GM23248 (cell line): ENCODE data around the gene NPHP4. TPM values are rescaled to one million over a fixed set of nuclear protein-coding genes. Genes with fewer than 3 reads are reported as not detected.

Experiments used
- DNase-seq: peaks from one replicate; pipeline ENCODE4 v3.0.0-alpha.2; 2015
- H2AFZ ChIP-seq: fragments of 200-600 bp; sonication (generic); 2 replicates; pipeline ENCODE4 v1.6.1; 2016; ENCODE audit warnings: antibody characterized with exemption
- H3F3A ChIP-seq: fragments of 200-600 bp; sonication (generic); 2 replicates; pipeline ENCODE4 v1.6.1; 2016; ENCODE audit warnings: mild to moderate bottlenecking, antibody characterized with exemption, mixed run types; ENCODE audit not compliant: insufficient read depth
- H3K27ac ChIP-seq: fragments of 200-600 bp; sonication (generic); 2 replicates; pipeline ENCODE4 v1.5.1; 2016; ENCODE audit warnings: mild to moderate bottlenecking
- H3K27me3 ChIP-seq: fragments of 200-600 bp; sonication (generic); replicated peaks from 2 replicates; pipeline ENCODE4 v1.6.1; 2016; ENCODE audit warnings: mild to moderate bottlenecking; ENCODE audit not compliant: insufficient read depth
- H3K36me3 ChIP-seq: fragments of 200-600 bp; sonication (generic); 2 replicates; pipeline ENCODE4 v1.6.1; 2016; ENCODE audit warnings: low read depth, mild to moderate bottlenecking
- H3K4me1 ChIP-seq: fragments of 200-600 bp; sonication (generic); 2 replicates; pipeline ENCODE4 v1.6.1; 2016; ENCODE audit warnings: mild to moderate bottlenecking; ENCODE audit not compliant: insufficient read depth
- H3K4me2 ChIP-seq: fragments of 200-600 bp; sonication (generic); one replicate; pipeline ENCODE4 v1.6.1; 2016; ENCODE audit warnings: mild to moderate bottlenecking; ENCODE audit not compliant: unreplicated experiment
- H3K4me3 ChIP-seq: fragments of 200-600 bp; sonication (generic); 2 replicates; pipeline ENCODE4 v1.5.1; 2016; ENCODE audit warnings: mild to moderate bottlenecking
- H3K79me2 ChIP-seq: fragments of 200-600 bp; sonication (generic); 2 replicates; pipeline ENCODE4 v1.6.1; 2016; ENCODE audit warnings: mild to moderate bottlenecking; ENCODE audit not compliant: insufficient read depth
- H3K9ac ChIP-seq: fragments of 200-600 bp; sonication (generic); 2 replicates; pipeline ENCODE4 v1.6.1; 2016; ENCODE audit warnings: mild to moderate bottlenecking
- H3K9me2 ChIP-seq: fragments of 200-600 bp; sonication (generic); 2 replicates; pipeline ENCODE4 v1.6.1; 2016; ENCODE audit warnings: mixed run types, mild to moderate bottlenecking, moderate library complexity; ENCODE audit not compliant: insufficient read depth
- H3K9me3 ChIP-seq: fragments of 200-600 bp; sonication (generic); one replicate; pipeline ENCODE4 v1.6.1; 2017; ENCODE audit warnings: low read depth
- H4K20me1 ChIP-seq: fragments of 200-600 bp; sonication (generic); 2 replicates; pipeline ENCODE4 v1.6.0; 2016; ENCODE audit not compliant: insufficient read depth
- EZH2 ChIP-seq: fragments of 200-600 bp; sonication (generic); IDR thresholded peaks from 2 replicates; pipeline ENCODE4 v1.6.1; 2018; ENCODE audit warnings: antibody characterized with exemption, mild to moderate bottlenecking; ENCODE audit not compliant: insufficient read depth, poor library complexity, severe bottlenecking
- EZH2phosphoT487 ChIP-seq: fragments of 200-600 bp; sonication (generic); IDR thresholded peaks from 2 replicates; pipeline ENCODE4 v1.6.1; 2018; ENCODE audit warnings: antibody characterized with exemption, moderate library complexity, mild to moderate bottlenecking, low read depth; ENCODE audit not compliant: insufficient read depth
- WGBS, 2 experiments: methylation state at CpG; one replicate each; pipeline ENCODE4 v1.1.6; 2015 to 2017; ENCODE audit warnings: low lambda C conversion rate in 2 of 2, low coverage in 1 of 2; ENCODE audit errors: missing lambda C conversion rate in 2 of 2; 5-methylcytosine and 5-hydroxymethylcytosine counted together
- in situ Hi-C: fragments of 300-500 bp; cut with MboI; formaldehyde crosslinking; loops from 2 replicates; pipeline ENCODE4 v1.15.0; 2020
- polyA plus RNA-seq: library from polyadenylated mRNA; unstranded; fragments of >200 nt; fragmentation: Nextera tagmentation; extraction: Ambion mirVana; gene quantifications from 2 replicates; pipeline ENCODE4 v1.2.1, GENCODE V29; 2016
- total RNA-seq: library from RNA; depleted of rRNA; stranded (reverse); fragments of >200 nt; shearing (Covaris generic); gene quantifications from 2 replicates; pipeline ENCODE4 v1.2.3, GENCODE V29; 2014

Gene NPHP4
- total and polyA plus RNA-seq, 2 experiments from 2014 or later, result 4.0 to 4.2 TPM

DNA sequence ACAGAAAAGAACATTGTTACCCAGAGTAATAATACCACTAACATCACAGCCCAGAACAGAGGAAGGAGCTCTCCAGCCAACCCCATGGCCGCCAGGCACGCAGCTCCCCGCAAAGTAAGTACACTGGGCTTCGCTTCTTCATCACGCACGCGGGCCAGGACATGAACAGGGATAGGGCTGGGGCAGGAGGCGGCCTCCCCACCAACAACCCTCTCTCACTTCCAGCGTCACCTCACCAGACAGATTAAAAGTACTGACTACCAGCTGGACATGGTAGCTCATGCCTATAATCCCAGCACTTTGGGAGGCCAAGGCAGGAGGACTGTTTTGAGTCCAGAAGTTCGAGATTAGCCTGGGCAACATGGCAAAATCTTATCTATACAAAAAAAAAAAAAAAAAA, 78.3 kb downstream of the NPHP4 start:
- H2AFZ ChIP-seq, result no peak overlapping the region
- no peak overlapping the region for H3K4me2 ChIP-seq
- H3K9me3 ChIP-seq, result no peaks in the 10 kb centered on the region
- in situ Hi-C loops, result loop anchor here (25.0 kb wide), 3 partner anchors 402 to 2002 kb away; partner anchors contain the start of genes AJAP1 and C1orf174
- 0 out of 2 replicates have a peak, but pooled peaks cover 2% of the 10 kb centered on the region for H3F3A ChIP-seq
- no peaks in the 10 kb centered on the region for H3K36me3 ChIP-seq
- no peaks in the 10 kb centered on the region for H4K20me1 ChIP-seq
- H3K9me2 ChIP-seq, result no peaks in the 10 kb centered on the region
- H3K9ac ChIP-seq, result no peak overlapping the region
- no peak for DNase-seq
- H3K27ac ChIP-seq, result no peak overlapping the region
- no peak for TF ChIP-seq EZH2
- TF ChIP-seq EZH2phosphoT487, result no peak
- H3K4me3 ChIP-seq, result no peak overlapping the region
- WGBS, 2 experiments, result 97 to 99% methylated on average over 10 of the region's 10 CpGs
- H3K27me3 ChIP-seq, result no peaks in the 10 kb centered on the region
- H3K79me2 ChIP-seq, result no peaks in the 10 kb centered on the region
- H3K4me1 ChIP-seq, result peaks cover 4% of the 10 kb centered on the region; the same call in 1 of the 2 replicates

GRCh38 chr1:5913078-5913845, 79.0 kb downstream of the NPHP4 start:
- H3K27me3 ChIP-seq, result no peaks in the 10 kb centered on the region
- no peaks in the 10 kb centered on the region for H3K79me2 ChIP-seq
- H3K4me1 ChIP-seq, result peaks cover 4% of the 10 kb centered on the region; the same call in 1 of the 2 replicates
- 87 to 93% methylated on average over 13 to 14 of the region's 14 CpGs for WGBS, 2 experiments
- no peaks in the 10 kb centered on the region for H3K9me3 ChIP-seq
- H3K9ac ChIP-seq, result no peak overlapping the region
- DNase-seq, result no peak
- H2AFZ ChIP-seq, result no peak overlapping the region
- H3K9me2 ChIP-seq, result no peaks in the 10 kb centered on the region
- H3F3A ChIP-seq, result 0 out of 2 replicates have a peak, but pooled peaks cover 2% of the 10 kb centered on the region
- H4K20me1 ChIP-seq, result no peaks in the 10 kb centered on the region
- no peak overlapping the region for H3K4me3 ChIP-seq
- H3K4me2 ChIP-seq, result no peak overlapping the region
- H3K27ac ChIP-seq, result no peak overlapping the region
- no peaks in the 10 kb centered on the region for H3K36me3 ChIP-seq
- in situ Hi-C loops, result loop anchor here (25.0 kb wide), 3 partner anchors 401 to 2001 kb away; partner anchors contain the start of genes AJAP1 and C1orf174
- TF ChIP-seq EZH2phosphoT487, result no peak
- no peak for TF ChIP-seq EZH2

GRCh38 chr1:5911871-5912271, 80.4 kb downstream of the NPHP4 start:
- Histone ChIP-seq H3K27me3 (no peaks in the 10 kb centered on the region), H3K9me2 (no peaks in the 10 kb centered on the region), H3F3A (0 out of 2 replicates have a peak, but pooled peaks cover 2% of the 10 kb centered on the region), H3K27ac (no peak overlapping the region), H3K4me1 (peaks cover 4% of the 10 kb centered on the region; the same call in 1 of the 2 replicates), H2AFZ (no peak overlapping the region), H3K79me2 (no peaks in the 10 kb centered on the region), H3K36me3 (no peaks in the 10 kb centered on the region), H3K9ac (no peak overlapping the region), H4K20me1 (no peaks in the 10 kb centered on the region), H3K4me3 (no peak overlapping the region), H3K9me3 (no peaks in the 10 kb centered on the region), H3K4me2 (no peak overlapping the region)
- in situ Hi-C loops, result loop anchor here (25.0 kb wide), 3 partner anchors 400 to 2000 kb away; partner anchors contain the start of genes AJAP1 and C1orf174
- 96 to 98% methylated on average over 18 to 19 of the region's 19 CpGs for WGBS, 2 experiments
- DNase-seq, result no peak
- TF ChIP-seq EZH2 (no peak), EZH2phosphoT487 (no peak)

GRCh38 chr1:5911157-5911556, 81.1 kb downstream of the NPHP4 start:
- in situ Hi-C loops, result loop anchor here (25.0 kb wide), 3 partner anchors 399 to 1999 kb away; partner anchors contain the start of genes AJAP1 and C1orf174

More at GRCh38 chr1:5911157-5911556, 81.1 kb downstream of the NPHP4 start:
- H3K27me3 ChIP-seq, result no peaks in the 10 kb centered on the region
- H3F3A ChIP-seq, result 0 out of 2 replicates have a peak, but pooled peaks cover under 1% of the 10 kb centered on the region
- no peak overlapping the region for H3K4me2 ChIP-seq
- H3K9me2 ChIP-seq, result no peaks in the 10 kb centered on the region
- H3K79me2 ChIP-seq, result no peaks in the 10 kb centered on the region
- H3K27ac ChIP-seq, result no peak overlapping the region
- H3K9ac ChIP-seq, result no peak overlapping the region
- TF ChIP-seq EZH2, result no peak
- no peak for TF ChIP-seq EZH2phosphoT487
- H2AFZ ChIP-seq, result no peak overlapping the region
- DNase-seq, result no peak
- peaks cover 4% of the 10 kb centered on the region; the same call in 1 of the 2 replicates for H3K4me1 ChIP-seq
- H3K4me3 ChIP-seq, result no peak overlapping the region
- H4K20me1 ChIP-seq, result no peaks in the 10 kb centered on the region
- no peaks in the 10 kb centered on the region for H3K9me3 ChIP-seq
- no peaks in the 10 kb centered on the region for H3K36me3 ChIP-seq
- 96 to 99% methylated on average over 14 of the region's 14 CpGs for WGBS, 2 experiments
